Activated CD4-positive, alpha-beta T cell treated with anti-CD3 and anti-CD28 coated beads, Interleukin-2, amount 50 U/mL, for 24 hours (primary cell): ENCODE results near the gene SLC25A18.
"Not testable (repeated sequence)": the region's sequence is repeated elsewhere in the genome, so short reads cannot be mapped to it uniquely, and the experiment has no call there.

Source experiments
- DNase-seq, 2 donors: peaks; one replicate each; pipeline ENCODE4 v3.0.0-alpha.2; 2020; ENCODE audit warnings: low read depth in 1 of 2, low spot score in 1 of 2

Gene SLC25A18

GRCh38 chr22:17562906-17563870 is at the start of gene SLC25A18:
SLC25A18 (plus strand) TSS chr22:17563498; CDS start chr22:17579945, 16,447 bp downstream.
- DNase-seq: no peak

- no peak for DNase-seq
Observed at GRCh38 chr22:17513612-17514011, 49.7 kb upstream of the SLC25A18 start.

- DNase-seq: no peak
Observed at GRCh38 chr22:17514084-17514483, 49.2 kb upstream of the SLC25A18 start.

- DNase-seq: no peak
Observed at GRCh38 chr22:17518406-17518805, 44.9 kb upstream of the SLC25A18 start.

- not testable (repeated sequence) for DNase-seq
Observed at GRCh38 chr22:17521971-17522370, 41.3 kb upstream of the SLC25A18 start.

- no peak for DNase-seq
Observed at GRCh38 chr22:17523925-17524324, 39.4 kb upstream of the SLC25A18 start.

GRCh38 chr22:17536269-17536668 is 27.0 kb upstream of the SLC25A18 start:
- DNase-seq: no peak

- no peak for DNase-seq
Observed at GRCh38 chr22:17537155-17537554, 26.1 kb upstream of the SLC25A18 start.

GRCh38 chr22:17540481-17540880 is 22.8 kb upstream of the SLC25A18 start:
- DNase-seq: no peak

- DNase-seq: no peak
Observed at GRCh38 chr22:17541476-17541875, 21.8 kb upstream of the SLC25A18 start.

- no peak for DNase-seq
Observed at GRCh38 chr22:17542452-17542851, 20.8 kb upstream of the SLC25A18 start.

GRCh38 chr22:17548010-17548755 is 15.1 kb upstream of the SLC25A18 start:
- no peak for DNase-seq

- DNase-seq: no peak
Observed at GRCh38 chr22:17548756-17549035, 14.6 kb upstream of the SLC25A18 start.

- DNase-seq: no peak
Observed at GRCh38 chr22:17549183-17549582, 14.1 kb upstream of the SLC25A18 start.

GRCh38 chr22:17549655-17550054 is 13.6 kb upstream of the SLC25A18 start:
- DNase-seq: no peak

- DNase-seq: no peak
Observed at GRCh38 chr22:17552737-17553136, 10.6 kb upstream of the SLC25A18 start.

GRCh38 chr22:17554814-17555213 is 8.5 kb upstream of the SLC25A18 start:
- DNase-seq: no peak

GRCh38 chr22:17559188-17559587 is 4.1 kb upstream of the SLC25A18 start:
- no peak for DNase-seq

- no peak for DNase-seq
Observed at GRCh38 chr22:17563936-17564391, 666 bp downstream of the SLC25A18 start.

GRCh38 chr22:17566016-17566687 is 2.9 kb downstream of the SLC25A18 start:
- DNase-seq: not testable (repeated sequence)

- no peak for DNase-seq
Observed at GRCh38 chr22:17566776-17567175, 3.5 kb downstream of the SLC25A18 start.
